Esophagus muscularis mucosa (tissue), 4 donors: ENCODE measurements around the gene PSMB11. TPM values are rescaled to one million over a fixed set of nuclear protein-coding genes. Genes with fewer than 3 reads are reported as not detected.

ENCODE experiments used
- DNase-seq: peaks from one replicate; pipeline ENCODE4 v3.0.0-alpha.2; 2017; ENCODE audit errors: extremely low spot score
- H3K27ac ChIP-seq, 4 donors: fragments of 200-600 bp; sonication (generic); replicated peaks in 1 of 4; 1 replicate in 3 of 4; 2 replicates in 1 of 4; pipeline ENCODE4 v1.5.1; 2016 to 2019; ENCODE audit warnings: mild to moderate bottlenecking in 1 of 4
- H3K27me3 ChIP-seq, 4 donors: fragments of 200-600 bp; sonication (generic); one replicate each; pipeline versions ENCODE4 v1.5.1 to v1.6.0; 2016 to 2019
- H3K36me3 ChIP-seq, 4 donors: fragments of 200-600 bp; sonication (generic); one replicate each; pipeline ENCODE4 v1.5.1; 2016 to 2019
- H3K4me1 ChIP-seq, 4 donors: fragments of 200-600 bp; sonication (generic); one replicate each; pipeline ENCODE4 v1.5.1; 2016 to 2019
- H3K4me3 ChIP-seq, 4 donors: fragments of 200-600 bp; sonication (generic); 1 replicate in 2 of 4; 2 replicates in 2 of 4; pipeline ENCODE4 v1.5.1; 2016 to 2019; ENCODE audit warnings: mild to moderate bottlenecking in 4 of 4, moderate library complexity in 1 of 4
- H3K9me3 ChIP-seq, 4 donors: fragments of 200-600 bp; sonication (generic); 1 replicate in 3 of 4; 2 replicates in 1 of 4; pipeline ENCODE4 v1.5.1; 2016 to 2019
- CTCF ChIP-seq, 3 experiments: fragments of 200-600 bp in 2 of 3; fragments of 450-650 bp in 1 of 3; sonication (generic) in 2 of 3; IDR thresholded peaks; one replicate each; pipeline ENCODE4 v1.5.1; 2017 to 2019; ENCODE audit warnings: antibody characterized with exemption in 3 of 3, mild to moderate bottlenecking in 2 of 3, moderate library complexity in 1 of 3
- EP300 ChIP-seq: sonication (generic); formaldehyde crosslinking; IDR thresholded peaks from one replicate; pipeline ENCODE4 v1.6.1; 2017; ENCODE audit warnings: antibody characterized with exemption
- POLR2A ChIP-seq: fragments of 450-650 bp; IDR thresholded peaks from one replicate; pipeline ENCODE4 v1.6.1; 2017; ENCODE audit warnings: antibody characterized with exemption, moderate library complexity, mild to moderate bottlenecking, low read depth
- POLR2AphosphoS5 ChIP-seq, 2 donors: sonication (generic); formaldehyde crosslinking; IDR thresholded peaks; one replicate each; pipeline ENCODE4 v1.6.1; 2017; ENCODE audit warnings: antibody characterized with exemption in 2 of 2
- WGBS: methylation state at CpG from one replicate; pipeline ENCODE4 v1.1.5; 2018; 5-methylcytosine and 5-hydroxymethylcytosine counted together
- intact Hi-C: fragments of 100-400 bp; cut with DNase I; formaldehyde crosslinking; loops from one replicate; pipeline ENCODE4 v1.15.1; 2023
- total RNA-seq, 4 donors: library from RNA; depleted of rRNA; stranded (reverse); fragments of >200 nt; gene quantifications; one replicate each; pipeline versions ENCODE4 v1.1.0 to v1.2.1, GENCODE V29; 2016

Gene PSMB11
- total RNA-seq, 4 donors from 2014 or later, result not detected

GRCh38 chr14:23076785-23077408 is 34.9 kb downstream of the PSMB11 start:
- 62% methylated on average over 5 of the region's 5 CpGs for WGBS
- Histone ChIP-seq H3K36me3 (peaks cover 81 to 97% (median 95%) of the 10 kb centered on the region in 4 donors), H3K4me1 (peaks cover 28 to 58% (median 48%) of the 10 kb centered on the region in 4 donors)

DNA sequence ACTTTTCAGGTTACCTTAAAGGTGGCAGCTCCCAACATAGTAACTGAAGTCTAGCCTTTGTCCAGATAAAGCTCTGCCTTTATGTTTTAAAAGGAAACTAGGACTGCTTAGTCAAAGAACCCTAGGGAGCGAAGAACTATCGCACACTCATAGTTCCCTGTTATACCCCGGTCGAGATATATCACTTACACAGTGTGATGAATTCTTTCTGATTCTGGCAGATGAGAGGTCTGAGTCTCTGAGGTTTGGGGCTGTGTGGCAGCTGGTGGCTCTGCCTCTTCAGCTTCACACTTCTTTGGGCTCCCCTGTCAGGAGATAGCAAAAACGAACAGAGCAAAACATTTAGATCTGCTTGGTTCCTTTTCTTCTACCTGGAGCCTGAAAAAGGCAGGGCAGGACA is 36.0 kb downstream of the PSMB11 start:
- TF ChIP-seq EP300 (no peak), CTCF (IDR thresholded peaks at IDR 0.05) (no peak), POLR2AphosphoS5 (IDR thresholded peaks at IDR 0.05) (no peak), POLR2A (no peak)
- no peak for DNase-seq
- peaks cover 17 to 47% (median 38%) of the 10 kb centered on the region in 4 donors for H3K4me1 ChIP-seq
- no peak overlapping the region for H3K4me3 ChIP-seq
- peak overlapping the region; percentile 58 to 64 (median 62) for H3K27ac ChIP-seq
- no peaks in the 10 kb centered on the region for H3K9me3 ChIP-seq
- 76% methylated on average over 5 of the region's 5 CpGs for WGBS
- intact Hi-C loops, result no loop called here
- H3K27me3 ChIP-seq, result no peaks in the 10 kb centered on the region
- H3K36me3 ChIP-seq, result peaks cover 88 to 100% (median 99%) of the 10 kb centered on the region in 4 donors

More at GRCh38 chr14:23076785-23077408, 34.9 kb downstream of the PSMB11 start:
- peak overlapping the region in 3 of 4 donors; percentile 20 to 63 (median 32) for H3K27ac ChIP-seq
- DNase-seq, result no peak
- peak; percentile 39 to 62 (median 49) for TF ChIP-seq CTCF (IDR thresholded peaks at IDR 0.05)
- no peak for TF ChIP-seq POLR2A
- H3K4me3 ChIP-seq, result no peak overlapping the region
- intact Hi-C loops, result no loop called here
- no peaks in the 10 kb centered on the region for H3K27me3 ChIP-seq
- no peaks in the 10 kb centered on the region for H3K9me3 ChIP-seq

GRCh38 chr14:23078692-23079116 is 36.7 kb downstream of the PSMB11 start:
- peaks cover 90 to 100% (median 99%) of the 10 kb centered on the region in 4 donors for H3K36me3 ChIP-seq

DNA sequence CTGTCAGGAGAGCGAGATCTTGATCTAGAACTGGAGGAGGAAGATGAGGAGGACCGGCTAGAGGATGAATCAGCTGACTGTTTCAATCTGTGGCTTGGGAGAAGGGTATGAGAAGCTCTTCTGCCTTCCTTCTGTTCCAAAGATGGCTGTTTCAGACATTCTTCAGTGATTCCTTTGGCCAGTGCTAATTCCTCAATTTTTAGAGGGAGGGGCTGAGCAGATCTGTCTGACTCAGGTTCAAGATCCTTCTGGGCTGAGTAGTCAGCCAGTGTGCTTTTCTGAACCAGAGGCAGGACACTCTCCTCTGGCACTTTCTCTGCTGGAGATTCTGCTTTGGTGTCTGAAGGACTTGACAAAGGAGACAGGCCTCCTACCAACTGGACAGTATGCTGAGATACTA is 37.7 kb downstream of the PSMB11 start:
- H3K36me3 ChIP-seq, result peaks cover 89 to 100% (median 98%) of the 10 kb centered on the region in 4 donors
- peak overlapping the region; percentile 43 to 64 (median 62) for H3K27ac ChIP-seq
- no peaks in the 10 kb centered on the region for H3K27me3 ChIP-seq
- H3K9me3 ChIP-seq, result no peaks in the 10 kb centered on the region
- H3K4me3 ChIP-seq, result no peak overlapping the region
- intact Hi-C loops, result no loop called here
- H3K4me1 ChIP-seq, result peaks cover 14 to 42% (median 36%) of the 10 kb centered on the region in 4 donors
- WGBS, result 83% methylated on average over 2 of the region's 2 CpGs
- TF ChIP-seq POLR2A, result no peak
- no peak for TF ChIP-seq CTCF (IDR thresholded peaks at IDR 0.05)
- TF ChIP-seq POLR2AphosphoS5 (IDR thresholded peaks at IDR 0.05), result no peak
- no peak for TF ChIP-seq EP300
- no peak for DNase-seq

More at GRCh38 chr14:23078692-23079116, 36.7 kb downstream of the PSMB11 start:
- H3K4me3 ChIP-seq, result no peak overlapping the region
- TF ChIP-seq POLR2AphosphoS5 (IDR thresholded peaks at IDR 0.05), result peak; percentile 69 to 79
- no peak for TF ChIP-seq EP300
- H3K27me3 ChIP-seq, result no peaks in the 10 kb centered on the region
- H3K9me3 ChIP-seq, result no peaks in the 10 kb centered on the region
- 9% methylated on average over 2 of the region's 2 CpGs for WGBS
- H3K27ac ChIP-seq, result peak overlapping the region; percentile 58 to 64 (median 62)
- peaks cover 14 to 42% (median 36%) of the 10 kb centered on the region in 4 donors for H3K4me1 ChIP-seq
- intact Hi-C loops, result no loop called here
- no peak for DNase-seq

DNA sequence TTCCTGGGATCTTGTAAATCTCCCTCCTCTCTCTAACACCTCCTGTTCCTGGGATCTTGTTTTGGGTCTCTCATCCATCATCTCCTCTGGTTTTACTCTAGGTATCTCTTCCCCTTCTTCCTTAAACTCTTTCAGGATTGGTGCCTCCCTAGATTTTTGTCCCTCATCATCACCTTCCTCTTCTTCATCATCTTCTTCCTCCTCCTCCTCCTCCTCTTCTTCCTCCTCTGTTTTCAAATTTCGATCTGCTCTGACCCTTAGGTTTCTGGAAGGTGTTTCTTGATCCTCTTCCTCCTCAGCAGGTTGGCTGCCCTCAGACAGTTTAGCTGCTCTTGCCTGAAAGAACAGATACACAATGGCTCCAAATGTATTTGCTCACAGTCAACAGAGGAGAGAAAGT is 38.5 kb downstream of the PSMB11 start:
- Histone ChIP-seq H3K27me3 (no peaks in the 10 kb centered on the region), H3K9me3 (no peaks in the 10 kb centered on the region), H3K36me3 (peaks cover 90 to 100% (median 97%) of the 10 kb centered on the region in 4 donors), H3K4me1 (peaks cover 14 to 42% (median 36%) of the 10 kb centered on the region in 4 donors), H3K4me3 (no peak overlapping the region), H3K27ac (peak overlapping the region in 1 of 4 donors; percentile 63)
- TF ChIP-seq POLR2A, result no peak
- no peak for TF ChIP-seq CTCF (IDR thresholded peaks at IDR 0.05)
- no peak for TF ChIP-seq EP300
- no peak for TF ChIP-seq POLR2AphosphoS5 (IDR thresholded peaks at IDR 0.05)
- intact Hi-C loops, result no loop called here
- WGBS, result 82% methylated on average over 1 of the region's 1 CpG
- DNase-seq, result no peak
